OCI-LY1 (cell line): ENCODE data around the gene RERG.
"Not testable (repeated sequence)": the region's sequence is repeated elsewhere in the genome, so short reads cannot be mapped to it uniquely, and the experiment has no call there.

Source experiments
- H2AFZ ChIP-seq: fragments of 200-600 bp; sonication (generic), shearing (Covaris generic); 2 replicates; pipeline ENCODE4 v1.6.0; 2014; ENCODE audit warnings: antibody characterized with exemption, mild to moderate bottlenecking, low read length
- H3F3A ChIP-seq: fragments of 200-600 bp; sonication (generic), shearing (Covaris generic); 2 replicates; pipeline ENCODE4 v1.6.0; 2014; ENCODE audit warnings: mild to moderate bottlenecking, antibody characterized with exemption, low read length, moderate library complexity; ENCODE audit not compliant: insufficient read depth
- H3K27ac ChIP-seq: fragments of 200-600 bp; sonication (generic); 2 replicates; pipeline ENCODE4 v1.5.1; 2014; ENCODE audit warnings: low read length, mixed run types, mild to moderate bottlenecking, low read depth; ENCODE audit not compliant: poor library complexity, severe bottlenecking
- H3K27me3 ChIP-seq: fragments of 200-600 bp; sonication (generic); 2 replicates; pipeline ENCODE4 v1.6.0; 2014; ENCODE audit warnings: antibody characterized with exemption, mild to moderate bottlenecking, low read length, moderate library complexity; ENCODE audit not compliant: insufficient read depth
- H3K36me3 ChIP-seq: fragments of 200-600 bp; sonication (generic); 2 replicates; pipeline ENCODE4 v1.6.1; 2014; ENCODE audit warnings: mild to moderate bottlenecking, antibody characterized with exemption, low read length, moderate library complexity, mixed read lengths; ENCODE audit not compliant: insufficient read depth
- H3K4me1 ChIP-seq: fragments of 200-600 bp; sonication (generic); 2 replicates; pipeline ENCODE4 v1.5.1; 2014; ENCODE audit warnings: mild to moderate bottlenecking, low read length, moderate library complexity; ENCODE audit not compliant: insufficient read depth, severe bottlenecking
- H3K4me2 ChIP-seq: fragments of 200-600 bp; sonication (generic), shearing (Covaris generic); 2 replicates; pipeline ENCODE4 v1.6.1; 2014; ENCODE audit warnings: low read length
- H3K4me3 ChIP-seq: fragments of 200-600 bp; sonication (generic); 2 replicates; pipeline ENCODE4 v1.5.1; 2014; ENCODE audit warnings: low read length, low read depth, mild to moderate bottlenecking, mixed read lengths; ENCODE audit not compliant: poor library complexity, severe bottlenecking
- H3K79me2 ChIP-seq: fragments of 200-600 bp; shearing (Covaris generic); 2 replicates; pipeline ENCODE4 v1.6.1; 2016; ENCODE audit warnings: mixed run types, low read length, mixed read lengths; ENCODE audit not compliant: insufficient read depth
- H3K9ac ChIP-seq: fragments of 200-600 bp; sonication (generic), shearing (Covaris generic); 2 replicates; pipeline ENCODE4 v1.6.1; 2014; ENCODE audit warnings: mild to moderate bottlenecking, low read length, mixed read lengths
- H3K9me2 ChIP-seq: fragments of 200-600 bp; sonication (generic), shearing (Covaris generic); 2 replicates; pipeline ENCODE4 v1.6.1; 2014; ENCODE audit warnings: low read depth, mild to moderate bottlenecking, low read length, mixed read lengths
- H3K9me3 ChIP-seq: fragments of 200-600 bp; shearing (Covaris generic); 2 replicates; pipeline ENCODE4 v1.6.1; 2014; ENCODE audit warnings: low read length, mixed read lengths
- H4K20me1 ChIP-seq: fragments of 200-600 bp; sonication (generic), shearing (Covaris generic); 2 replicates; pipeline ENCODE4 v1.6.0; 2016; ENCODE audit warnings: mild to moderate bottlenecking, low read length; ENCODE audit not compliant: insufficient read depth
- CTCF ChIP-seq: fragments of 200-600 bp; sonication (generic), shearing (Covaris generic); IDR thresholded peaks from 2 replicates; pipeline ENCODE4 v1.5.1; 2017; ENCODE audit warnings: mild to moderate bottlenecking, antibody characterized with exemption, low read length, moderate library complexity, mixed read lengths
- EZH2 ChIP-seq: fragments of 200-600 bp; sonication (generic), shearing (Covaris generic); IDR thresholded peaks from 2 replicates; pipeline ENCODE4 v1.8.0; 2017; ENCODE audit warnings: borderline replicate concordance, mixed run types, mild to moderate bottlenecking, antibody characterized with exemption, low read length, moderate library complexity, mixed read lengths

RERG gene

GRCh38 chr12:15230751-15231150, 9.5 kb upstream of the RERG start:
- Histone ChIP-seq H3K4me2 (no peak overlapping the region), H4K20me1 (no peaks in the 10 kb centered on the region), H2AFZ (no peak overlapping the region), H3K9me2 (no peaks in the 10 kb centered on the region), H3K9me3 (no peaks in the 10 kb centered on the region), H3K4me3 (no peak overlapping the region), H3K4me1 (no peaks in the 10 kb centered on the region), H3K9ac (no peak overlapping the region), H3K79me2 (no peaks in the 10 kb centered on the region), H3K27ac (no peak overlapping the region), H3F3A (no peaks in the 10 kb centered on the region), H3K36me3 (no peaks in the 10 kb centered on the region), H3K27me3 (no peaks in the 10 kb centered on the region)
- TF ChIP-seq CTCF: no peak
- TF ChIP-seq EZH2: no peak

- Histone ChIP-seq H3K4me3 (no peak overlapping the region), H3K79me2 (no peaks in the 10 kb centered on the region), H3K27ac (no peak overlapping the region), H3K9me2 (no peaks in the 10 kb centered on the region), H2AFZ (no peak overlapping the region), H3K4me2 (no peak overlapping the region), H3F3A (no peaks in the 10 kb centered on the region), H3K36me3 (no peaks in the 10 kb centered on the region), H3K9me3 (no peaks in the 10 kb centered on the region), H4K20me1 (no peaks in the 10 kb centered on the region), H3K4me1 (no peaks in the 10 kb centered on the region), H3K9ac (no peak overlapping the region), H3K27me3 (no peaks in the 10 kb centered on the region)
- TF ChIP-seq EZH2 (no peak), CTCF (no peak)
Observed at GRCh38 chr12:15230137-15230536, 8.9 kb upstream of the RERG start.

- Histone ChIP-seq H2AFZ (no peak overlapping the region), H3K4me1 (no peaks in the 10 kb centered on the region), H3K79me2 (no peaks in the 10 kb centered on the region), H3K27ac (no peak overlapping the region), H3K4me2 (no peak overlapping the region), H3K36me3 (no peaks in the 10 kb centered on the region), H3K9me2 (no peaks in the 10 kb centered on the region), H4K20me1 (no peaks in the 10 kb centered on the region), H3K9me3 (no peaks in the 10 kb centered on the region), H3K27me3 (no peaks in the 10 kb centered on the region), H3F3A (no peaks in the 10 kb centered on the region), H3K4me3 (no peak overlapping the region), H3K9ac (no peak overlapping the region)
- TF ChIP-seq EZH2 (no peak), CTCF (peak; percentile 69)
Observed at GRCh38 chr12:15227004-15227679, 5.9 kb upstream of the RERG start.

GRCh38 chr12:15225863-15226218, 4.6 kb upstream of the RERG start:
- H3K9ac ChIP-seq, H3F3A ChIP-seq, H3K27me3 ChIP-seq, H2AFZ ChIP-seq, H3K4me3 ChIP-seq, H3K4me2 ChIP-seq, H3K9me2 ChIP-seq, H3K4me1 ChIP-seq, H3K9me3 ChIP-seq, H3K36me3 ChIP-seq, H3K27ac ChIP-seq, H4K20me1 ChIP-seq, H3K79me2 ChIP-seq: not testable (repeated sequence)
